Progenitor cell of endocrine pancreas (in vitro differentiated cells): ENCODE results near the gene CDC73. TPM values are rescaled to one million over a fixed set of nuclear protein-coding genes. Genes with fewer than 3 reads are reported as not detected.

ENCODE experiments used
- DNase-seq: peaks from one replicate; pipeline ENCODE4 v3.0.0; 2021; ENCODE audit warnings: low spot score; ENCODE audit not compliant: unreplicated experiment
- H3K27ac Mint-ChIP-seq: 2 replicates; pipeline ENCODE4 v1.8.0; 2021; ENCODE audit warnings: mild to moderate bottlenecking, moderate library complexity, mixed read lengths
- H3K27me3 Mint-ChIP-seq: 2 replicates; pipeline ENCODE4 v1.8.0; 2021; ENCODE audit warnings: mixed read lengths
- H3K36me3 Mint-ChIP-seq: 2 replicates; pipeline ENCODE4 v1.8.0; 2022; ENCODE audit warnings: mixed read lengths; ENCODE audit not compliant: insufficient read depth
- H3K4me1 Mint-ChIP-seq: 2 replicates; pipeline ENCODE4 v1.8.0; 2021; ENCODE audit warnings: low read depth, mixed read lengths
- H3K4me3 Mint-ChIP-seq: 2 replicates; pipeline ENCODE4 v1.8.0; 2021; ENCODE audit warnings: low read depth, mild to moderate bottlenecking, moderate library complexity, mixed read lengths
- H3K9me3 Mint-ChIP-seq: 2 replicates; pipeline ENCODE4 v1.8.0; 2021; ENCODE audit warnings: low read depth, mixed read lengths
- CTCF ChIP-seq: fragments of 200-600 bp; sonication (generic); IDR thresholded peaks from one replicate; pipeline ENCODE4 v1.5.0; 2021; ENCODE audit warnings: antibody characterized with exemption, mild to moderate bottlenecking; ENCODE audit not compliant: unreplicated experiment
- total RNA-seq: library from RNA; stranded (reverse); gene quantifications from 2 replicates; pipeline ENCODE4 v1.2.1, GENCODE V29; 2021

CDC73 gene
- total RNA-seq, 1 donor from 2014 or later, result 62.7 TPM

- no peaks in the 10 kb centered on the region for H3K4me1 Mint-ChIP-seq
- no peaks in the 10 kb centered on the region for H3K9me3 Mint-ChIP-seq
- peaks cover 16% of the 10 kb centered on the region for H3K36me3 Mint-ChIP-seq
- H3K27me3 Mint-ChIP-seq, result no peaks in the 10 kb centered on the region
- H3K27ac Mint-ChIP-seq, result no peak overlapping the region
- TF ChIP-seq CTCF, result no peak
- no peak overlapping the region for H3K4me3 Mint-ChIP-seq
- DNase-seq, result no peak
These were observed 23.2 kb downstream of the CDC73 start for GRCh38 chr1:193144999-193145398.

- peaks cover 22% of the 10 kb centered on the region for H3K4me1 Mint-ChIP-seq
- no peak overlapping the region for H3K27ac Mint-ChIP-seq
- TF ChIP-seq CTCF, result no peak
- no peaks in the 10 kb centered on the region for H3K27me3 Mint-ChIP-seq
- no peak for DNase-seq
- no peak overlapping the region for H3K4me3 Mint-ChIP-seq
- H3K9me3 Mint-ChIP-seq, result no peaks in the 10 kb centered on the region
- peaks cover 11% of the 10 kb centered on the region for H3K36me3 Mint-ChIP-seq
These were observed 34.4 kb downstream of the CDC73 start for GRCh38 chr1:193156117-193156821.

GRCh38 chr1:193156822-193157142 is 35.0 kb downstream of the CDC73 start:
- Mint-ChIP-seq H3K4me1 (peaks cover 22% of the 10 kb centered on the region), H3K4me3 (no peak overlapping the region), H3K36me3 (peaks cover 8% of the 10 kb centered on the region), H3K27ac (no peak overlapping the region), H3K9me3 (no peaks in the 10 kb centered on the region), H3K27me3 (no peaks in the 10 kb centered on the region)
- DNase-seq, result no peak
- no peak for TF ChIP-seq CTCF

- Mint-ChIP-seq H3K36me3 (peaks cover 6% of the 10 kb centered on the region), H3K4me1 (peaks cover 22% of the 10 kb centered on the region), H3K4me3 (no peak overlapping the region), H3K27me3 (no peaks in the 10 kb centered on the region), H3K27ac (no peak overlapping the region), H3K9me3 (no peaks in the 10 kb centered on the region)
- TF ChIP-seq CTCF, result no peak
- DNase-seq, result no peak
These were observed 35.5 kb downstream of the CDC73 start for GRCh38 chr1:193157360-193157759.

GRCh38 chr1:193176113-193176512 is 54.3 kb downstream of the CDC73 start:
- Mint-ChIP-seq H3K36me3 (peaks cover 10% of the 10 kb centered on the region), H3K9me3 (peaks cover 3% of the 10 kb centered on the region), H3K27ac (no peak overlapping the region), H3K4me3 (no peak overlapping the region), H3K27me3 (no peaks in the 10 kb centered on the region), H3K4me1 (peaks cover 5% of the 10 kb centered on the region)
- no peak for TF ChIP-seq CTCF
- DNase-seq, result no peak
